HG03135 (cell line): ENCODE data around the gene FOXB2.

Source experiments
- ATAC-seq: cut with Tn5 transposase; IDR thresholded peaks from one replicate; pipeline ENCODE4 v1.9.1; 2021; ENCODE audit warnings: mild to moderate bottlenecking, moderate library complexity; ENCODE audit not compliant: unreplicated experiment

FOXB2 gene

DNA sequence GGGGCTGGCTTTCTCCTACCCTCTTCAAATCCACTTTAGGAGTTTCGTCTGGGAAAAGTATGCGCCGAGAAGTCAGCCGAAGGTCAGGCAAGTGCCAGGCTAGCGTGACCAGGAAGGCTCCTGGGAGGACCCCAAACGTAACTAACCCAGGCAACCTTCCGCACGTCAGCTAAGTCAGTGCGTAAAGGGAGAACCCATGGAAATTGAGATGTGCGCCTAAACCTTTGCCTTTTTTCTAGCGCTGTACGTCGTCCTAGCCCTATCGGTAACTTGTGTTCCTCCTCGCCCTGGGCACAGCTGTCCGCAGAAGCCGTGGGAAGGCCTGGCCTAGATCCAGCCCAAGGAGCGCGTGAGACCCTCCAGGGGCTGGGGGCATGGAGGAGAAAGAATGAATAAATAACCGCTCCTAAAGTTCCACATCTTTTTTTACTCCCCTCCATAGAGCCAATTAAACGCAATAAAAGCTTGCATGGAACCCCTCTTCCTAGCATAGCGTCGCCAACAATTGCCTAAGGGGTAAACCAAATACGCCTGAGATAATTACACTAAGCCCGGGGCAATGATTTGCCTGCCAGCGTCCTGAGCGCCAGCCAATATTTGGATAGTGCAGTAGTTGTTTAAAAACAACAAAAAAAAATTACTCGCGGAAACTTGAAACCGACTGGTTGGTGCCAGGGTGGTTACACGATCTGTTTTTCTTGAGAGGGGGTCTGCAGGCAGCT lies 4.0 kb upstream of the FOXB2 start:
- ATAC-seq = no peak

DNA sequence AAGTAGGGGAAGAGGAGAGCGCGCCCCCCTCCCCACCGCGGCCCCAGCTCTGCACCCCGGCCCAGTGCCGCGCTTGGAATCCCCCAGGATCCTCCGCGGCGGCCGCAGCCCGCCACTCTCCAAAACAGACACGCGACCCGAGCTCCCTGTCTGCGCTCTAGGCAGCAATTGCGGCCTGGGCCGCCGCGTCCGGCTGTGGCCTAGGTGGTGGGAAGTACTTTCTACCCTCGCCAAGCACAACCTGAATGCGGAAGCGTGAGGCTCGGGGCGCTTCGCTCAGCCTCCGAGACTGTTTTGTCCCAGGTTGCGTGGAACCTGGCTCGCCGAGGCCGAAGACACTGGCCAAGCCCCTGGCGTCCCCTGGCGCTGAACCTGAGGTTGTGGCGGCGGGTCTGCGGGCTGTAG lies 3.3 kb upstream of the FOXB2 start:
- ATAC-seq = no peak

DNA sequence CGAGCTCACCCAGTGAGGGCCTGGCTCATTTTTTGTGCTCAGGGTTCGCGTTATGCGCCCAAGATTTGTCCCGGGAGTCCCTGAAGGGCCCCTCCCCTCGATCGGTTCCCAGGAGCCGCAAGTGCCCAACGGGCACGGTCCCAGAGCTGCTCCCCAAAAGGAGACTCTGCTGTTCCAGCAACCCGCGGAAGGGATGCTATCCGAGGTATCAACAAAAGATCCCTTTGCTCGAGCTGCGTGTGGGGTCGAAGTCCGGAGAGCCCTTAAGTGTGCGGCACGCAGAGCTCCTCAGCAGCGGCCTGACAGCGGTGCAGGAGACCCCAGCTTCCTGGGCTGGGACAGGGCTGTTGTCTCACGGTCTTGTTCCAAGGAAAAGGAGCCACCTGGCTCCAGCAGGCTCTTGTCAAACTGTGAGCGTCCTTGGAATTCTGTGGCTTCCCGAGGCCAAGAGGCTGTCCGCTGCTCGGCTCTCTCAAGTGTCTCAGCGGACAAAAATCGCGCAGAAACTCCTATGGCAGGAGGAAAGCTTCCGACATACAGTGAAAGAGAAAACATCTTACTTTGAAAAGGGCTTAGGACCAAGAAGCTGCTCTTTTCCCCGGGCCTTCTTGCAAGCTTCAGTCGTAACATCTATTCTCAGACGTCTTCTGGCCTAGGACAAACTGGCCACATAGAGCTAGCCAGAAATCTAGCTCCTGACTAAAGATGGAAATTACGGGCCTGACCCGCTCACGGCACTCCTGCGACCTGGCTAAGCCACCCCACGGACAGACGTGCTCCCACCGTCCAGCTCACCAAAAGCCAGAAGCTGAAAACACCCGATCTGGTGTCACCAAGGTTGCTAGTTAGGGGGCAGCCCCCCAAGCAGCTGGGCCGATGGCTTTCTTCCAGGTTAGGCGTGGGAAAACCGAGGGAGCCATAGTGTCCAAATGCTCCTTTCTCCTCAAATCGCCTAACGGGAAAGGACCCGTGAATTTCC lies 2.6 kb upstream of the FOXB2 start:
- ATAC-seq = no peak

DNA sequence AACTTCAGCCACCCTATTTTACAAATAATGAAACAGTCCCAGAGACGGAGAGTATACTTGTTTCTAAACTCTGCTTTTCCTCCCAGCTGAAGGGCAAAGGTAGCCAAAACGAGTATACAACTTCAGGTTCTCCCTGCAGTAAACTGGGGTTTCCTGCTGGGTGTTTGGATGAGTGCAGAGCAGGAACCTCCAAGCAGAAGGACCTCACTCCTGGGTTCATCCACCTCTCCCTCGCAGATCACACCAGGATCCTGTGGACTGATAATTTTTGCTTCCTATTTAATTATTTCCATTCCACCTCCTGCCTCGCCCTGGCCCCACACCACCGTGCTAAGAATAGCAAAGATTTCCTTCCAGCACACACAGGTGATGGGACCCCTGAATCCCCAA lies 2.0 kb upstream of the FOXB2 start:
- no peak for ATAC-seq

DNA sequence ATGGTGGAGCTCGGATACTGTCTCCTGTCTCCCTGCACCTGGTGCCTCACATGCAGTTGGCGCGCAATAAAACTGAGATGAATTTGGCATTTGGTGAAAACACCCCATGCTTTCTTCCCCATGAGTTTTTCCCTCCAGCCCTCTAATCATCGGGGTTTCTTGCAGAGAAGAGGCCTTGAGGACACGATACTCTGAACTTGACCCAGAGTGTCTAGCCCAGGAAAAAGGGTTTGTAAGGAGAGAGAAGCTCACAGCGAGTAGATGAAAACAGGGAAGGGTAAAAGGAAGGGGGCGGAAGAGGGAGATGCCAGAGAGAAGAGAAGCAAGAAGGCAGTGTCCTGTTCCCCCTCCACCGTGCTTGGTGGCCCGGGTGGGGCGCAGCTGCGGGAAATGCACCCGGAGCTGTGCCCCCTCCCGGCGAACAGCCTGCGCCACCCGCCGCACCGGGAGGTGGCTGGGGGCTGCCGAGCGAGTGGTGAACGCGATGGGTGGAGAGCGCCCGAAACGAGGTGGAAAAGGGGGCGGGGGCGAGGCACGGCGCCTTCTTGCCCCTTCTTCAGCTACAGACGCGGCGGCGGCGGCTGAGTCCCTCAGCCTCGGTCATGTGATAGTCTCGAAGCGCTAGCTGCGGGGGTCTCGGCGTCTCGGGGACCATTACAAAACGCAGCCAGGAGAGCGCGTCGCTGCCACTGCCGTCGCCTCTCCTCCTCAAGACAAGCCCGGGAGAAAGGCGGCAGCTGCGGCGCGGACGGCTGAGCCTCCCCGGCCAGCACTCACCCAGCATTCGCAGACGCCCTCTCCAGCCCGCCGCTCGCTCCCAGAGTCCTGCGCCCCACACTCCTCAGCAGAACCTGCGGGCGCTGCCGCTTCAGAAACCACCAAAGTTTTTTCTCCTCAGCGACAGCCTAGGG lies 1.1 kb upstream of the FOXB2 start:
- no peak for ATAC-seq

DNA sequence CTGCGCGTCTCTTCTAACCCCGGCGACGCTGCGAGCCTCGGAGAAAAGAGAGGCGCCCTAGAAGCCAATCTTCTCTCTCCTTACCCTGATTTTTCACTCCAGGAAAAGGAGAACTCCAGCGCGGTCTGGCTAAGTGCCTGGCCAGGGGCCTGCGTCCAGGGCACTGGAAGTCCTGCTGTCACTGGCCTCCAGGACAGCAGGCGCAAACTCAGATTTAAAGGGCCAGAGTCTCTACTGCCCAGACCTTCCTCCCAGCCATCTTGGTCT lies 553 bp upstream of the FOXB2 start:
- no peak for ATAC-seq

DNA sequence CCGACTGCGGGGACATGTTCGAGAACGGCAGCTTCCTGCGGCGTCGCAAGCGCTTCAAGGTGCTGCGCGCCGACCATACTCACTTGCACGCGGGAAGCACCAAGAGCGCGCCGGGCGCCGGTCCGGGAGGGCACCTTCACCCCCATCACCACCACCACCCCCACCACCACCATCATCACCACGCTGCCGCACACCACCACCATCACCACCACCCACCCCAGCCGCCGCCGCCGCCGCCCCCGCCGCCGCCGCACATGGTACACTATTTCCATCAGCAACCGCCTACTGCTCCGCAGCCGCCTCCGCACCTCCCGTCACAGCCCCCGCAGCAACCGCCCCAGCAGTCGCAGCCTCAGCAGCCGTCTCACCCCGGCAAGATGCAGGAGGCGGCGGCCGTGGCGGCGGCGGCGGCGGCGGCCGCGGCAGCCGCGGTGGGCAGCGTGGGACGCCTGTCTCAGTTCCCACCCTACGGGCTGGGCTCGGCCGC lies 514 bp downstream of the FOXB2 start:
- ATAC-seq = no peak

DNA sequence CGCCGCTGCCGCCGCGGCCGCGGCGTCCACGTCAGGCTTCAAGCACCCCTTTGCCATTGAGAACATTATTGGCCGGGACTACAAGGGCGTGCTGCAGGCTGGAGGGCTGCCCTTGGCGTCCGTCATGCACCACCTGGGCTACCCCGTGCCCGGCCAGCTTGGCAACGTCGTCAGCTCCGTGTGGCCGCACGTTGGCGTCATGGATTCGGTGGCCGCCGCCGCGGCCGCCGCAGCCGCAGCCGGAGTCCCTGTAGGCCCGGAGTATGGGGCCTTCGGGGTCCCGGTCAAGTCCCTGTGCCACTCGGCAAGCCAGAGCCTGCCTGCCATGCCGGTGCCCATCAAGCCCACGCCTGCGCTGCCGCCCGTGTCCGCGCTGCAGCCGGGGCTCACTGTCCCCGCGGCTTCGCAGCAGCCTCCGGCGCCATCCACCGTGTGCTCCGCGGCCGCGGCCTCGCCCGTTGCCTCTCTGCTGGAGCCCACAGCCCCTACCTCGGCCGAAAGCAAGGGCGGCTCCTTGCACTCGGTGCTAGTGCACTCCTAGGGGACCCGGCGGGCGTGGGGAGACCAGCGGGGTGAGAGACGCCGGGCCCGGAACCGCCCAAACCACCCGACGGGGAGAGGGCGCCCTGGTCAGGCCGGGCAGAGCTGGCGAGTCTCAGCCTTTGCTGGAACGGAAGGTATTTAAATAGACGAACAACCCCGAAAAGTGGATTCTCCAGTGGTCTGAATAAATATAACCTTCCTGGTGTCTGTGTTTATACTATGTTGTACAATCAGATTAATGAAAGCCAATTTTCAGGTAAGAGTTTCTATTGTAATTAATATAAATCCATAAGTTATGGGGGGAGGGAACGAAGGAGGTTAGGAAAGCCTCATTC lies 1.2 kb downstream of the FOXB2 start:
- no peak for ATAC-seq

DNA sequence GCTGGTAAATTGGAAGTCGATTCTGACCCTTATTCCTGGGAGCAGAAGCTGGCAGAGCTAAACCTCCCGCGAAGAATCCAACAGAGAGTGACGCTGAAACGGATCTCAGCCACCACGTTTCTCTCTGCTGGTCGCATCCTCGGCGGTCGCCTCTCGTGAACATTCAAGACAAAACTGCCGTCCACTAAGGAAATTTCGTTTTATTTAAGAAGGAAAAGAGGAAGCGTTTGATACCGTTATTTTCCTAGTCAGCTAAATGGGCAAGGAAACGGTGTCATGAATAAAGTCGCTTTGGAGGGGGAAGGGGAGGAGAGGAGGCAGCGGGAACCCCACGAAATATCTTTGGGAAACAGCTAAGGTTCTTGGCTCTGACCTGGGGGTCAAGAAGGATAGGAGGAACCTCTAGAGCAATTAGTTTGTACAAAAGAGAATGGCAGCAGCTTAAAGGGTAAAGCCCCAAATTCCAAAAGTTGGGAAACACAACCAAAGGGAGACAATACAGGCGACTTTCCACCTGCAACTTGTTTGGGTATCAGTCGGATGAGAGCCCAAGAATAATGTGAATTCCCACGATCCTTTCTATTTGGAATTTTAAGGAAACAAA lies 1.9 kb downstream of the FOXB2 start:
- no peak for ATAC-seq

DNA sequence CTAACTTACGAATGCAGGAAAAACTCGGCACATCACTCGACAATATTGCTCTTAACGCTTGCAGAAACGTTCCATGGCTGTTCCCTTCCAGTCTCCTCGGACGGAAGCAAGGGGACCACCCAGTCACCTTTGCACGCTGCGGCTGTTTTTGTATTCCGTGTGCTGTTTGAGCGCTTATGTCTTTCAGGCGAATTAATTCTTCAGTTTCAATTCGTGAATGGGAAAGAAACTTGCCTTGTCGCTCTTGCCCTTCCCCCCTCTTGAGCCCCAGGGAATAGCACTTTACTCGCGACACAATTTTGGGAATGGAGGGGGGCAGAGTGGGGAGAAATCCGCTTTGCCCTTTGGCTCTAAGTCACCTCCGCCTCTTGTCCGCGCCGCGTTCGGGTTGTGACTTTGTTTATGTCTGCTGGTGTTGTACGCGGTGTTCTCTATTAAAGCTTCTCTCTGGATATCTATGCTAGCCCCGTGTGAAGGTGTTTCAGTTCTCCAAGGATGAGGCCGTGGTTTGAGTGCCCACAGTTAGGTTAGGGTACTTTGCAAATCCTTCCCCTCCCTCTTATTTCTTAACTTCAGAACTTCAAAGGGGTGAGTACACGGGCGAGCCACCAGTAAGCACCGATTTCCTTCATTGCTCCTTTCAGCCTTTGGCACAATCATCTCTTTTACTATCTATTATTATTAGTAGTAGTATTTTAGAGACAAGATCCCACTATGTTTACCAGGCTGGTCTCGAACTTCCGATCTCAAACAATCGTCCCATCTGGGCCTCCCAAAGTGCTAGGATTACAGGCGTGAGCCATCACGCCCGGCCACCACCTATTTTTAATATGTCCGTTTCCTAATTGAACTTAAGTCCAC lies 2.7 kb downstream of the FOXB2 start:
- ATAC-seq = no peak

DNA sequence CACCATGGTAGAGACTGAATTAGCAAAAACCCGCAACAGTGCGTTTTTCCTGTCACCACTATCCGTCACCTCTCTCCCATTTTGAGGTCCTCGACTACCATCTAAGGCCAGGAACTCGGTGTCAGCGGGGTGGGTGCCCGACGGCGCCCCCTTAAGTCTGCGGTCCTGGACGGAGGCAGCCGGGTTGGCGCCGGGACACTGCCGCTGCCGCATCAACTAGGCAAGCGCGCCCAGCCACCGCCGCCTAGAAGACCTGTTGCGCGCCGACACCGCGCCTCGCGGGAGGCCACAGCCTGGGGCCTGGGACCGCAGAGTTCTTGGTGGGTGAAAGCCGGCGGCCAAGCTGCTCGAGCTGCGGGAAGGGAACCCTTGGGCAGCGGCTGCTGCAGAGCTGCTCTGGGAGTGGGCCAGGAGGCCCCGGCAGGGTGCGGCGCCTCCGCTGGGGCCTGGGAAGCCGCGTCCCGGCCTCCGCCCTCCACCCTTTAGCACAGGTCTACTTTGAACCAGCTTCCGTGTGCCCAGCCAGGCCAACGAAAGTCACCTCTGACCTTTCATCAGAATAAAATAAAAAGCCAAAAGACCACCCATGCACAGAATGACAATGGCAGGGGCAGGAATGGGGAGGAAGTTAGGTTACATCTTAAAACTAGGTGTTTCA lies 3.5 kb downstream of the FOXB2 start:
- no peak for ATAC-seq

DNA sequence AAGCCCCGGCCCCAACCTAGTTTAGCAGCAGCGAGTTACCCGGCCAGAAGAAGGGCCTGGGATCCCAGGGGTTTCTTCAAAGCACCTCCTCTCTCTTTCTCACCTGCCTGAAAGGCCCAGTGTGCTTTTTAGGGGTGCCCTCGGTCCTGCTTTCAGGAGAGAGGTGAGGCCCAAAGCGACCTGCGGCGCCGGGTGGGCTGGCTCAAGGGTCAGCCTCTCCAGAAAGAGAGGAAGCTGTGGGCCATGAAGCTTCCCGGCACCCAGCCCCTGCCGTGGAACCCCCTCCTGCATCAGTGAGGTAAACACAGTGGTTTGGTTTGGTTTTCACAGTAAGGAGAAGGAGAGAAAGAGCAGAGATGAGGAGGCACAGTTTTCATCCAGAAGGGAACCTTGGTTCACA lies 4.3 kb downstream of the FOXB2 start:
- no peak for ATAC-seq

DNA sequence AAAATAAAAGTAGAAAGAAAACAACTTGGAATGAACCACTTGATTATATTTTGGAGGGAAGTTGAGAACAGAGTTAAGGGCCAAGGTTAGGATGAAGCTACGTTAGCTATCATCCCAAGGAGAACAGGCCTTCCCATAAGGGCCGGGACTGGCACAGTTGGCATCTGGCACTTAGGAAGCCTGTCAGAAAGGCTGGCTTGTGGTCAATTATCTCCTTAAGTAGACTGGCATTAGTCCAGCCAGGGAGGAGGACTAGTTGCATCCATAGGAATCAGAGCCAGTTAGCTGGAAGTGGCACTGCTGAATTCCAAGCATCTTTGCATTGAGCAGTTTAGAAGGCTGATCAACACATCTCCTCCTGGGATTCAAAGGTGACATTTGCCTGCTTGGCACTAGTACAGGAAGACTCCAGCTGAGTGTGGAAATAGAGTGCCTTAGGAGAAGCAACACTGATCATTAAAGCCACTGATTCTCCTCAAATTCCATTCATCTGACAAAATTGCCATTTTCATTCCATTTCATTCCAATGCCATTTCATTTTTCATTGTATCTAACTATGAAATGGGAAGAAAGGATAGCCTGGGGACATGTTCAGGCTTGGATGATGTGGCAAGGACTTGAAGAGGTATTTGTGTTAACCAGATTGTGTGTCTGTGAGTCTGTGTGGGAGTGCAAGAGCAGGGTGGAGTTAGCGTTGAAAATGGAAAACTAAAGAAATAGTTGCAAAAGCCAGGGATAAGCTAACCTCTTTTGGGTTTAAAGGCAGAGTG lies 5.5 kb downstream of the FOXB2 start:
- ATAC-seq = no peak

DNA sequence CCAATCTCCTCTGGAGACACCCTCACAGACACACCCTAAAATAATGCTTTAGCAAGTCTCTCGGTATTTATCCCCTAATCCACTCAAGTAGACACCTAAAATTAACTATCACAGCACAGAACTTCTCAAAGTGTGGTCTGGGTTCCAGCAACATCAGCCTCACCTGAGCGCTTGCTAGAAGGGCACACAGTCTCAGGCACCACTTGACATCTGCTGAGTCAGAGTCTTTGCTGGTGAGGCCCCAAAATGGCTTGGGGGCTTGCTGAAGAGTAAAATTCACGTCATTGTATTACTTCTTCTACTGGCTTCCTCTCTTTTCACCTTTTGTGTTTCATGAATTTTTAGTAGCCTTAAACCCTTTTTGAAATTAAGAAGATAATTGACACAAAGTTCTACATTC lies 9.0 kb downstream of the FOXB2 start:
- ATAC-seq = no peak

DNA sequence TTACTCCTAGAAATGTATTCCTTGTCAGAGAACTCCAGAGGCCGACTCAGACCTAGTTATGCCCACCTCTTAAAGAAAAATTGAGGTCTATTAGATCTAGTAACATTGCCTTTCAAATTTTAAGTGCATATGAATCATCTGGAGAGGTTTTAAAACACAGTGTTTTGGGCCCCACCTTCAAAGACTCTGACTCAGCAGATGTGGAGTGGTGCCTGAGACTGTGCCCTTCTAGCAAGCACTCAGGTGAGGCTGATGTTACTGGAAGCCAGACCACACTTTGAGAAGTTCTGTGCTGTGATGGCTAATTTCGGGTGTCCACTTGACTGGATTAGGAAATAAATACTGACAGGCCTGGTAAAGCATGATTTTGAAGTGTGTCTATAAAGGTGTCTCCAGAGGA lies 10.6 kb downstream of the FOXB2 start:
- no peak for ATAC-seq

DNA sequence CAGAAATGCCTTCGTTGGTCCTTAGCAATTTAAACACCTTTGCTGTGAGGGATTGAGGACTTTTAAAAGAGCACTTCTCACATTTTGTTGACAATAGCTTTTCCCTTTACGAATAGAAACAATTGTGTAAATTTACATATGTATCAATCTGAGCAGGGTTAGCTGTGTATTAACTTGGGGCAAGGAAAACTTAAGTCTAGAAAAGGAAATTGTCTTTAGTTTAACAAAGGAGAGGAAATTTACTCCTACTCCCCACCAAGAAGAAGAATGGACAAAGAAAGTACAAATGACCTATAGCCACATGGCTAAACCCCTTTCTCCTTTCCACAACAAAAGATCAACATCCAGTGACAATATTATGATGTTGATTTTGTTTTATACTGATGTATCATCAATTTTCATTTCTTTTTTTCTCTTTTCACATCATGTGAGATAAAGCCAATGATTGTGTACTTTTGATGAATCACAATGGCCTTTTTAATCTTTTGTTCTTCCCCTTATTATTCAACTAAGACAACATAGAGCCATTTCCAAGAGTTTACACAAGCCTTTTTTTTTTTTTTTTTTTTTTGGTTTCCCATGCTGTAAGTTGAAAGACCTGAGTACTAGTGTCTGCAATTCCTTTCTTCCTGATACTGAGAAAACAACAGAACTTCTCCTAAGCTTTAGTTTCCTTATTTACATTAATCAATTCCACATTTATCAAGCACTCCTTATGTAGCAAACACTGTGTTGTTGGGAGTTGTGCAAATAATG lies 19.0 kb downstream of the FOXB2 start:
- ATAC-seq = no peak

DNA sequence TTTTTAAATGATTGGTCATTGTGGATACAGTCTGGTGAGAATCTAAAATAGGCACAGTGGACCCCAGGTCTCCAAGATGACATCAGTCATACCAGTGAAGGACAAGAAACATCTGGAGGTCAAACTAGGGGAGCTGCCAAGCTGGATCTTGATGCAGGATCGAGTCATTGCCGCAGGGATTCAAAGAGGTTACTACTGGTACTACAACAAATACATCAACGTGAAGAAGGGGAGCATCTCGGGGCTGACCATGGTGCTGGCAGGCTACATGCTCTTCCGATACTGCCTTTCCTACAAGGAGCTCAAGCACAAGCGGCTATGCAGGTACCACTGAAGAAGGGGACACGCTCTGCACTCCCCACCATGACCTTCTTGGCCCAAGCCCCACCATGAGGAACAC lies 20.9 kb downstream of the FOXB2 start:
- ATAC-seq = no peak
